ENCODE measurements around the gene DEFB128. TPM values are rescaled to one million over a fixed set of nuclear protein-coding genes. Genes with fewer than 3 reads are reported as not detected.

Gene DEFB128
- total RNA-seq, 2 experiments from 2014 or later: not detected

GRCh38 chr20:199996-200395 is 10.5 kb upstream of the DEFB128 start:
- H3K9me3 Mint-ChIP-seq: no peaks in the 10 kb centered on the region
- POLR2A ChIA-PET: interaction anchor here (1.6 kb wide), 1 partner anchor 11 kb away, joined by 4 read pairs; no protein-coding TSS in a partner anchor
- H3K4me1 Mint-ChIP-seq (ENCODE audit: low read depth): no peaks in the 10 kb centered on the region
- no peaks in the 10 kb centered on the region for H3K36me3 Mint-ChIP-seq (ENCODE audit: low read depth)
- no peak for TF ChIP-seq CTCF (IDR thresholded peaks at IDR 0.05)
- peaks cover 7% of the 10 kb centered on the region for H3K27me3 Mint-ChIP-seq
- H3K4me3 Mint-ChIP-seq: no peak overlapping the region
- ATAC-seq: no peak
- no peak overlapping the region for H3K27ac Mint-ChIP-seq
- no peak for DNase-seq
- intact Hi-C loops (cut with micrococcal nuclease): no loop called here
- CTCF ChIA-PET: interaction anchor here (0.8 kb wide), 1 partner anchor 25 kb away, joined by 3 read pairs; no protein-coding TSS in a partner anchor

GRCh38 chr20:198225-198624 is 8.7 kb upstream of the DEFB128 start:
- no peak for ATAC-seq
- Mint-ChIP-seq H3K36me3 (ENCODE audit: low read depth) (no peaks in the 10 kb centered on the region), H3K27ac (no peak overlapping the region), H3K27me3 (peaks cover 2% of the 10 kb centered on the region), H3K9me3 (no peaks in the 10 kb centered on the region), H3K4me3 (no peak overlapping the region), H3K4me1 (ENCODE audit: low read depth) (no peaks in the 10 kb centered on the region)
- POLR2A ChIA-PET: no interaction called here
- TF ChIP-seq CTCF (IDR thresholded peaks at IDR 0.05): no peak
- intact Hi-C loops (cut with micrococcal nuclease): no loop called here
- CTCF ChIA-PET: no interaction called here
- no peak for DNase-seq

- H3K4me3 Mint-ChIP-seq: no peak overlapping the region
- POLR2A ChIA-PET: no interaction called here
- no peaks in the 10 kb centered on the region for H3K36me3 Mint-ChIP-seq (ENCODE audit: low read depth)
- CTCF ChIA-PET: no interaction called here
- H3K4me1 Mint-ChIP-seq (ENCODE audit: low read depth): no peaks in the 10 kb centered on the region
- H3K9me3 Mint-ChIP-seq: peaks cover 12% of the 10 kb centered on the region
- H3K27me3 Mint-ChIP-seq: peaks cover 55% of the 10 kb centered on the region
- DNase-seq (no peak), ATAC-seq (no peak)
- no peak for TF ChIP-seq CTCF (IDR thresholded peaks at IDR 0.05)
- H3K27ac Mint-ChIP-seq: no peak overlapping the region
- intact Hi-C loops (cut with micrococcal nuclease): no loop called here
Observed at GRCh38 chr20:187733-188132, 1.8 kb downstream of the DEFB128 start.

- CTCF ChIA-PET: no interaction called here
- ATAC-seq (no peak), DNase-seq (no peak)
- Mint-ChIP-seq H3K4me1 (ENCODE audit: low read depth) (no peaks in the 10 kb centered on the region), H3K36me3 (ENCODE audit: low read depth) (no peaks in the 10 kb centered on the region), H3K27me3 (peaks cover 59% of the 10 kb centered on the region), H3K4me3 (no peak overlapping the region), H3K27ac (no peak overlapping the region), H3K9me3 (peaks cover 8% of the 10 kb centered on the region)
- intact Hi-C loops (cut with micrococcal nuclease): no loop called here
- no peak for TF ChIP-seq CTCF (IDR thresholded peaks at IDR 0.05)
- POLR2A ChIA-PET: no interaction called here
Observed at GRCh38 chr20:184288-184687, 5.2 kb downstream of the DEFB128 start.

GRCh38 chr20:168876-169275 is 20.6 kb downstream of the DEFB128 start:
- H3K4me1 Mint-ChIP-seq (ENCODE audit: low read depth): no peaks in the 10 kb centered on the region
- intact Hi-C loops (cut with micrococcal nuclease): no loop called here
- H3K36me3 Mint-ChIP-seq (ENCODE audit: low read depth): no peaks in the 10 kb centered on the region
- H3K4me3 Mint-ChIP-seq: no peak overlapping the region
- CTCF ChIA-PET: no interaction called here
- no peaks in the 10 kb centered on the region for H3K9me3 Mint-ChIP-seq
- H3K27ac Mint-ChIP-seq: no peak overlapping the region
- no peak for ATAC-seq
- POLR2A ChIA-PET: no interaction called here
- no peak for DNase-seq
- no peak for TF ChIP-seq CTCF (IDR thresholded peaks at IDR 0.05)
- peaks cover 3% of the 10 kb centered on the region for H3K27me3 Mint-ChIP-seq

Measured in activated CD8-positive, alpha-beta T cell treated with anti-CD3 and anti-CD28 coated beads for 36 hours (primary cell).